Fibroblast of peridontal ligament (primary cell): Measurements from ENCODE around the gene FAM174C.
"Not testable (repeated sequence)": the region's sequence is repeated elsewhere in the genome, so short reads cannot be mapped to it uniquely, and the experiment has no call there.

ENCODE experiments used
- DNase-seq: peaks from one replicate; pipeline ENCODE4 v3.0.0-alpha.2; 2010; ENCODE audit errors: extremely low read depth

Gene FAM174C

GRCh38 chr19:1300744-1301490 lies 25.6 kb downstream of the FAM174C start:
- no peak for DNase-seq

DNA sequence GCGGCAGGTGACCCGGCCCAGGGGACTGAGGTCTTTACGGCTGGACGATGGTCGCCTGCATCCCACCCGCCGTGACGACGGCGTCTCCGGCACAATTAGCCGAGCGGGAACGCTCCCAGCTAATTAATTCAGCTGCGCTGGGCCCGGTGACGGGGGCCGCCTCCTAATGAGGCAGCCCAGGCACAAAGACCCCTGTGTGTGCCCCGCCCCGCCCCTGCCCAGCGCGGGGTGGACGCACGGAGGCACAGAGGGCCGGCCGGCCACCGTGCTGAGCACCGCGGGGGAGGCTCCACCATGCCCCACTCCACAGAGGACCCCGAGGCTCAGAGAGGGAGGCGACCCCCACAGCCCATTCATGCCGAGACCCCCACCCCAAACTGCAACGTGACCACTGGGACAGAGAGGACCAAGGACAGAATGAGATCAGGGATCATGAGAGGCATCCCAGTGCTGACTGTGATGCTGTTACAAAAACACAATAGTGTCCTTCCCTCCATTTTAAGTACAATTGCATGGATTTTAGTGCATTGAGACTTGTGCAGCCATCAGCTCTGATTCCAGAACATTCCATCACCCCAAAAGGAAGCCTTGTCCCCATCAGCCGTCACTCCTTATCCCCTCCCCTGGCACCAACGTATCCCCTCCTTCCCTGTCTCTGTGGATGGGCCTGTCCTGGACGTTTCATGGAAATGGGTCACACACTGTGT lies 27.4 kb downstream of the FAM174C start:
- DNase-seq: no peak

DNA sequence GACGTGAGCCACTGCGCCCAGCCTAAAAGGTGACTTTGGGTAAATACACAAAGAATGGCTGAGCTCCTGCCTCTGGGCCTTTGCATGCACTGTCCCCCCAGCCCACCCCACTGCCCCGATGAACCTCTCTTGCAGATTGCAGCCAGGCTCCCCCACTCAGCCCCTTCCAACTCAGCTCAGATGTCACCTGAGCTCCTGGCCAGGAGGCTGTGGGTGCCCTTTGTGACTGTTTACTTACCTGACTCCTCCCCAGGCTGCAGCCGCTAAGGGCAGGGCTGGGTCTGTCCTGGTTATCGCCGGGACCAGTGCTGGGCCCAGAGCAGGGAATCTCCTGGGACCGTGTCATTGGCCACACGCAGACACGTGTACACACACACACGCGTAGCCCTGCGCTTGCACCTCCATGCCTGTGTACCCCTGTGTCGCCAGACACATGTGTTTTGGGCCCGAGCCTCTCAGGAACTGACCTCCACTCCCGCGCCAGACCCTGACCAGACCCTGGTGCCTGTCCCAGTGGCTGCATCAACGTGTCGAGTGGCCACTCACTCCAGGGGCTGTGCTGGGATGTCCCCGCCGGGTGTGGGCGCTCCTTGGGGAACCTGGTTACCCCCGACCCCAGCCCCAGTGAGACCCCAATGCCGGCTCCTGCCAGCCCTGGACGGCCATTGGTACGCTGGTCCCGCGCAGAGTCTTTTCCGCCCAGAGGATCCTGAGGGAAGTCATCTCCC lies 29.0 kb downstream of the FAM174C start:
- no peak for DNase-seq

DNA sequence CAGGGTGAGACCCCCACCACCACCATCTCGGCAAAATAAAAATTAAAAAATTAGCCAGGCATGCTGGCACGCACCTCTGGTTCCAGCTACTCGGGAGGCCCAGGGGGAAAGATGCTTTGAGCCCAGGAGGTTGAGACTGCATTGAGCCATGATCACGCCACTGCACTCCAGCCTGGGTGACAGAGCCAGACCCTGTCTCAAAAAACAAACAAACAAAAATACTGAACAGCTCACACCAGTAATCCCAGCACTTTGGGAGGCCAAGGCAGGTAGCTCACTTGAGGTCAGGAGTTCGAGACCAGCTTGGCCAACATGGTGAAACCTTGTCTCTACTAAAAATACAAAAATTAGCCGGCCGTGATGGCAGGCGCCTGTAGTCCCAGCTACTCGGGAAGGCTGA lies 30.0 kb downstream of the FAM174C start:
- not testable (repeated sequence) for DNase-seq

GRCh38 chr19:1307320-1307719 lies 32.0 kb downstream of the FAM174C start:
- DNase-seq: no peak

- DNase-seq: no peak
Observed at GRCh38 chr19:1307755-1308303, 32.5 kb downstream of the FAM174C start.

GRCh38 chr19:1308718-1309117 lies 33.4 kb downstream of the FAM174C start:
- DNase-seq: no peak

DNA sequence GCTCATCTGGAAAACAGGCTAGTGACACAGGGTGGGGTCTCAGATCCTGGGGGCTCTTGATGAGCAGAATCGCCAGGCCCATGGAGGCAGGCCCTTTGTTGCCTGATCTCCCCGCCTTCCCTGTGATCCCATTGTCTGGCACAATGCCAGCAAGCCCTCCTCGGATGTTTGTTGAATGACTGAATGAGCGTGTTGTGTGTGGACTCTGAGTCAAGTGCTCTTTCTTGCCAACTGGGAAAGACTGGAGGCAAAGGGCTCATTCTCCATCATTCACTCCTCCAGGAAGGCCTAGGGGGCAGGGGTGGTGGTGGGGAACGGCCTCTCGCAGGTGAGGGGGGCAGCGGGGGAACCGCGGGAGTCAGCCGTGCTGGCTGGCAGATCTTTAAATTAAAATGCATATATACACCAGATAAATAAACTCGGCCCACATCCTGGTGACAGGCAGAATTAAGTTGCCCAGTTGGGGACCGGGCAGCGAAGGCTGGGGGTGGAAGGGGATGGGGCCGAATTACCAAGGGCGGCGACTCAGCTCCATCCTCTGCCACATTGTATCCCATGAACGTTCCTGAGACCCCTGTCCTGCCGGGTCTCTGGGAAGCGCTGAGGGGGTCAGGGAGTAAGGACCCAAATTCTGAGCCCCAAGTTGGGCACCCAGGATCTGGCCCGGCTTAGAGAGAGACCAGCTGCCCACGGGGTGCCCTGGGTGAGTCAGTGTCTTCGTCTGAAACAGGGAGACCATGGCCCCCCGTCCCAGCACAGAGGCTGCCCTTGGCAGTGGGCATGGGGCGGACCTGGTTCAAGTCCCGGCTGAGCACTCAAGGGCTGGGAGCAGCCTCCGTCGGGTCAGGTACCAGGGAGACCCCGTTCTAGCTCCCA lies 34.9 kb downstream of the FAM174C start:
- DNase-seq: no peak

DNA sequence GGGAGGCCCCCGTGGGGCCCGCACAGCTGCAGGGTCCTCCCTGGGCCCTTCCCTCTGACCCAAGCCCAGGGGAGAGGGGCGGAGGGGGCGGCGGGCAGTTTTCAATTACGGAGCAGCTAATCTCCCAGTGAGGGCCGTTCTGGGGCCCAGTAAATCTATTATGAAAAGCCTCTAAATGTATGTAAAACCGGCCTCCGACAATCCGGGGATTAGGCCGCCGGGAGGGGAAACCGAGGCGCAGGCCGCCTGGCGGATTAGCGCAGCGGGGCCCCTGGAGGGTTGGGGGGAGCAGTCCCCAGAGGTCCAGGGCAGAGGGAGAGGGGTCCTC lies 35.5 kb downstream of the FAM174C start:
- DNase-seq: no peak

DNA sequence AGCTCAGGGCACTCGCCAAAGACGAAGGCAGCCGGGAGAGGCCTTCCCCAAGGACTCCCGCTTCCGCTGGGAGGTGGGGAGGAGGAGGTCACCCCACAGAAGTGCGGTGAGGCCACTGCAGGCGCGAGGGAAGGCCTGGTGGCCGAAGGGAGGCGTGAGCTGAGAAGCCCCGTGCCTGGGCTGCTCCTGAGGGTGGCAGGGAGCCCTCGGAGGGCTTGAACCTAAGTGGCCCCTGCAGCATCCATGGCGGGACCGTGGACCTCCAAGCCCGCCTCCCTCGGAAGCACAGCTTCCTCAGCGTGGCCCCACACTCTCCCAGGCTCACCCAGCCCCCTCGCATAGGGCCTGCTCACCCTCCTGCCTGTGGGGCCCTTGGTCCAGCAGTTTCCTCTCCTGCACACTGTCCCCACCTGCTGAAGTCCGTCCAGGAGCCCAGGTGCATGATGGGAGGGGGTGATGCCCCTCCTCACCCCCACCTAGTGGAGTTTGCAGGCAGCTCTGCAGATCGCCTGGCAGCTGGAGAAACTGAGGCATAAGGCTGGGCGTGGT lies 36.3 kb downstream of the FAM174C start:
- DNase-seq: no peak

DNA sequence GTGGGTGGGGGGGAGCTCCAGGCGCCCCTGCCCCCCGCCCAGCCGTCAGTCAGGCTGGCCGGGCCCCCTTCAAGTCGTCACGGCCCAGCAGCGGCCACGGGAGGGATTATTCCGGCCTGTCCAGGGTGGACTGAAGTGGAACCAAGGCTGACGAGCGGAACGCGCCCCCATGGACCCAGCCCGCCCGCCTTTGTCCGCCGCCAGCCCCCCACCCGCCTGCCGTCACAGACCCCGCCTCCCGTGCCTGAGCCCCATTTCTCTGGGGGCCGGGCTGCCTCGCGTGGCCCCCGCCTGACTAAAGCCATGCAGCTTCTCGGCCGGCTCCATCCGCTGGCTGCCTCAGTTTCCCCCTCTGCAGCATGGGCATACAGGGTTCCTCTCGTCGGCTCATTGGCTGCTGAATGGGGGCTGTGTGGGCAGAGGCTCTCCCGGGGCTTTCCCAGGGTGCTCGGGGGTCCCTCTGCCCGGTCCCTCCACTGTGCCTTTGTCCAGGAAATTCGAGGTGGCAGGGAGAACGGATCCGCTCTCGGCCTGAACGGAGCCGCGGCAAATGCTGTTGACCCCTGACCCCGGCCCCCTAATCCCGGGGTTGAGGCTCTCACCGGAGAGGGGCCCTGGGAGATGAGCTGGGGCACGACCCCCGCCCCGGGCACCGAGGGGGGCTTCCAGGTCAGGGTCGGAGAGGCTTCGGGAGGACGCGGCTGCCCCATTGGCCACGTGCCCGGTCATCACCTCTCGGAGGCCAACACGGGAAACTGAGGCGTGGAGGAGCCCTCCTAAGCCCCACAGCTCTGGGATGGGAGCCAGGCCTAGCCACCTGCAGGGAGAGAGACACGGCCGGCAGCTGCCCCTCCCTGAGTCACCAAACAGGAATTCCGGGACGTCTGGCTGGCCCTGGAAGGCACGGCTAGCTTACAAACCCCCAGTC lies 37.7 kb downstream of the FAM174C start:
- no peak for DNase-seq

GRCh38 chr19:1313695-1314613 lies 38.6 kb downstream of the FAM174C start:
- no peak for DNase-seq

- DNase-seq: peak; percentile 36
Observed at GRCh38 chr19:1315470-1316166, 40.3 kb downstream of the FAM174C start.

GRCh38 chr19:1316466-1316865 lies 41.1 kb downstream of the FAM174C start:
- no peak for DNase-seq

DNA sequence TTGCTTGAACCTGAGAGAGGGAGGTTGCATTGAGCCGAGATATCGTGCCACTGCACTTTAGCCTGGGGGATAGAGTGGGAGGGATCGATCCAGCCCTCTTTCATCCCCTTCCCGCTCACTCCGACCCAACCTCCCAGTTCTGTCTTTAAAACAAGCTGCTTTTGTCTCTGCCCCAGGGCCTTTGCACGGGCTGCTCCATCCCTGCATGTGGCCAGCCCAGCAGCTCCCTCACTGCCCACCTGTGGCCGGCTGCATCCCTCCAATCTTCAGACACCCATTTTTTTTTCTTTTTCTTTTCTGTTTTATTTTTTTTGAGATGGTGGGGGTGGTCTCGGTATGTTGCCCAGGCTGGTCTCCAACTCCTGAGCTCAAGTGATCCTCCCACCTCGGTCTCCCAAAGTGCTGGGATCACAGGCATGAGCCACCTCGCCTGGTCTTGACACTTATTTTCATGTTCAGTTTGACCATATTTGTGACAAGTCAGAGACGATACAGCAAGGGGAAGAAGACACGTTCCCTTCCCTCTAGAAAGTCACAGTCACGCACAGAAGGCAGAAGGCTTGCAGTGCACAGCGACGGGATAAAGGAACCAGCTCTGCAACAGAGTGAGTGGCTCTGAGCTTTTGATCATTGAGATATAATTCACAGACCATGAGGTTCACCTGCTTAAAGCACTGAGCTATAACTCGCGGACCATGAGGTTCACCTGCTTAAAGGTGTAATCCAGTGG lies 42.1 kb downstream of the FAM174C start:
- no peak for DNase-seq

DNA sequence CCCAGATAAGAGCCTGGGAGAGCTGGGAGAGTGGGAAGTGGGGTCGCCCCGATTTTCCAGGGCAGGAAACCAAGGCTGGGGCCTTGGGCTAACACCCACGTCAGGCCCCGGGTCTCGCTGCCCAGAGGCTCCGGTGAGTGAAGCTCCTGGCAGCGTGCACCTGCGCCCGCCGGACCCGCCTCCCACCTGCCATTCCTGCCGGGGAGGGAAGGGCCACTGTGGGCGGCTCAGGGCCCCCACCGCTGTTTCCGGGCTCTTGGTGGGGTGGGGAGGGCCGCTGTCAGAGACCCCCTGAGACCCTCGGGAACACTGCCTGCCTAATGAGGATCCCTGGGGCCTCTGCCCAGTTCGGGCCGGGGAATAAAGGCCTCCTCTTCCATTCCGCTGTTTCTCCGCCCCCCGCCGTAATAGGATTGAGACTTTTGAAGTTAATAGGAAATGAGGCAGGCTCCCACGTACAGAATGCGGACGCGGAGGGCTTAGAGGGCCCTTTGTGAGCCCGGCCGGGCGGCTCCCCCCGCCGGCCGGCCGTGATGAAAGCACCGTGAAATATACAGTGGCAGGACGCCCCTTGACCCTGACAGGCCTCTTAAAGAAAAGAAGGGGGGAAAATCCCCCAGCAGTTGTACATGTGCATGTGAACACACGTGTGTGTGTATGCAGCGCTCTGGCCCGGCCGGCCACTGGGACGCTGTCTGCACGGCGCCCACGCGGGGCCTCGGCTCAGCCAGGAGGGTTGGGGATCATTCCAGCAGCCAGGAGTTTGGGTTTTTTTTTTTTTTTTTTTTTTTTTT lies 43.5 kb downstream of the FAM174C start:
- DNase-seq: no peak

GRCh38 chr19:1320282-1320650 lies 44.9 kb downstream of the FAM174C start:
- DNase-seq: not testable (repeated sequence)
